Upper lobe of left lung (tissue), 4 donors: ENCODE measurements around the gene MBD3L2.

Source experiments
- CTCF ChIP-seq, 6 experiments: fragments of 450-650 bp in 4 of 6; fragments of 200-600 bp in 2 of 6; sonication (generic) in 2 of 6; IDR thresholded peaks; one replicate each; pipeline ENCODE4 v1.5.1; 2016 to 2019; ENCODE audit warnings: antibody characterized with exemption in 6 of 6
- EP300 ChIP-seq, 4 donors: sonication (generic); formaldehyde crosslinking; IDR thresholded peaks; one replicate each; pipeline ENCODE4 v1.5.1; 2017; ENCODE audit warnings: antibody characterized with exemption in 4 of 4, control low read depth in 2 of 4
- POLR2A ChIP-seq, 4 donors: fragments of 450-650 bp; IDR thresholded peaks; one replicate each; pipeline ENCODE4 v1.5.1; 2016 to 2017; ENCODE audit warnings: antibody characterized with exemption in 4 of 4, mild to moderate bottlenecking in 2 of 4
- POLR2AphosphoS5 ChIP-seq, 2 donors: sonication (generic); formaldehyde crosslinking; IDR thresholded peaks; one replicate each; pipeline ENCODE4 v1.5.1; 2017; ENCODE audit warnings: antibody characterized with exemption in 2 of 2

- TF ChIP-seq CTCF (IDR thresholded peaks at IDR 0.05) (no peak), POLR2A (IDR thresholded peaks at IDR 0.05) (no peak), POLR2AphosphoS5 (IDR thresholded peaks at IDR 0.05) (no peak), EP300 (IDR thresholded peaks at IDR 0.05) (no peak)
Measured at GRCh38 chr19:7072541-7072940, 23.4 kb downstream of the MBD3L2 start.
